NCI-H1930 (cell line): ENCODE data around the gene EHD4.

Source experiments
- DNase-seq, 2 experiments: peaks; one replicate each; lab custom pipeline; 2025; lab: John Stamatoyannopoulos, UW

EHD4 gene

DNA sequence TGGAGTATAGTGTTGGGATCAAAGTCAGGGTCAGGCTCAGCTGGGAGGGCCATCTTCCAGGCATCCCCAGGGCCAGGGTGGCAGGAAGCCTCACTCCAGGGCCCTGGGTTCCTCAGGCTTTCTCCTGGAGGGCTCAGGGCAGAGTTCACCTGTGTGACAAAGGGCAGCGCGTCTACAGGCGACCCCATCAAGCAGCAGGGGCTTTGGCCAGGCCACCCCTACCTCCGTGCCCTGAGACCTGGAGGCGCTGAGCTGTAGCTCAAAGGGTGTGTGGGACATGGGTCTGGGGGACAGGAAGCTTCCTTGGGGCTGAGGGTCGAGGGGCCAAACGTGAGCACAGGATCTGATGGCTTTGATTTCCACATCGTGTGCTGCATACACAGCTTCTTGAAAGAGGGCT lies 91.3 kb downstream of the EHD4 start:
- DNase-seq, result no peak

DNA sequence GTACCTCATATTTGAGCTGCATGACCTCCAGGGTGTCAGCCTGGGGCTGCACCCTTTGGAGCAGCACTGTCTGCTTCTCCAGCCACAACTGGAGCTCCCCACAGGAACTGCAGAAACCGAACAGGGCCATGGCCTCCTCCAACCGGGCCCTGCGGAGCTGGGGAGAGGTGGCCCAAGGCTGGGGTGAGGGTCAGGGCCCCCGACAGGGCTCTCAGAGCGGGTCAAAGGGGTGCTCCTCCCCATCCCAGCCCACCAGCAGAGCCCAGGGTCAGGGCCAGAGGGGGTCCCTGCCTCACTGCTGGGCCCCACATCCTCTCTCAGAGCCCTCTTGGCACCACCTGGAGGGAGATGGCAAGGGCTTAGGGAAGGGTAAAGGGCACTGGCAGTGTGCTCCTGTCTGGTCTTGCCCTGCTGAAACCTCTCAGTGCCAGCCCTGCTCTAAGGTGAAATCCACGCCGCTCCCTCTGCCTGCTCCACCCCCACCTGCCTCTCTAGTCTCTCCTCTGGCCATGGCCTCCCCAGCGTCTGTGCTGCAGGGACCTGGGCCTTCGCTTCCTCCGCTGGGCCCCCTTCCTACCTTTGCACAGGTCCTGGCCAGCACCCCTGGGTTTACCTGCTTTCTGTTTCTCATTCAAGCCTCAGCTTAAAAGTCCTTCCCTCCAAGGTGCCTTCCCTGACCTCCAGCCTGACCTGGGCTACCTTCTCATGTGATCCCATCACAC lies 92.0 kb downstream of the EHD4 start:
- no peak for DNase-seq

DNA sequence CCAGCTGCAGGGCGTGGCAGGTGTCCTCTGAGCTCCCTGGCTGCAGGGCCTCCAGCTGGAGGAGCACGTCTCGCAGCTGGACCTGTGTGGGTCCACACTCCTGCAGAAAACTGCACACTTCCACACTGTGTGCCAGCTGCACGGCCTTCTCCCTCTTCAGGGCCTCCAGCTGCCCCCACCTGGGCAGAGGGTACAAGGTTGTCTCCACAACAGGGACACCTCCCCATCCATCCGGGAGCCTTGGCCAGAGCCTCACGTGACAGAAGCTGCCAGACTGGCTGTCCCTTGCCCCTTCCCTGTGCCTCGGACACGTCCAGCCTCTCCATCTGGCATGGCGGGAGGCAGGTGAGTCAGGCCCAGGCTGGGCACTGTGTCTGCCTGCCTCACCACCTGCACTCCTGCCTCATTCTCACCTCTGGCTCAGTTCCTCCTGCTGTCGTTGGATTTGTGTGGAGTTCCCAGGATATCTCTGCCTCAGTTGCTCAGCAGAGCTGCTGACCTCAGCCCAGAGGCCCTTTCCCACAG lies 93.0 kb downstream of the EHD4 start:
- DNase-seq, result no peak

DNA sequence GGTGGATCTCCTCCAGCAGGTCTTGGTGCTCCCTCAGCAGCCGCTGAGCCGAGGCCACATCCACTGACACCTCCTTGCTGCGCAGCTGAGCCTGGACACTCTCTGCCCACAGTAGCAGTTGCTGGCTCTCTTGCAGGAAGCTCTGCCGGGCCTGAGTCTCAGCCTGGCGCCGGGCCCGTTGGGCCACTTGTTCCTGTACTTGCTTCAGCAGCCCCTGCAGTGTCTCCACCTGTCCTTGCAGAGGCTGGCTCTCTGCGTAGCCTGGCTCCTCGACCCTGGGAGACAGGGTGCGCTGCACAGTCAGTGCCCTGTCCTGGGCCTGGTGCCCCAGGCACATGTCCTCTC lies 94.0 kb downstream of the EHD4 start:
- DNase-seq, result no peak

DNA sequence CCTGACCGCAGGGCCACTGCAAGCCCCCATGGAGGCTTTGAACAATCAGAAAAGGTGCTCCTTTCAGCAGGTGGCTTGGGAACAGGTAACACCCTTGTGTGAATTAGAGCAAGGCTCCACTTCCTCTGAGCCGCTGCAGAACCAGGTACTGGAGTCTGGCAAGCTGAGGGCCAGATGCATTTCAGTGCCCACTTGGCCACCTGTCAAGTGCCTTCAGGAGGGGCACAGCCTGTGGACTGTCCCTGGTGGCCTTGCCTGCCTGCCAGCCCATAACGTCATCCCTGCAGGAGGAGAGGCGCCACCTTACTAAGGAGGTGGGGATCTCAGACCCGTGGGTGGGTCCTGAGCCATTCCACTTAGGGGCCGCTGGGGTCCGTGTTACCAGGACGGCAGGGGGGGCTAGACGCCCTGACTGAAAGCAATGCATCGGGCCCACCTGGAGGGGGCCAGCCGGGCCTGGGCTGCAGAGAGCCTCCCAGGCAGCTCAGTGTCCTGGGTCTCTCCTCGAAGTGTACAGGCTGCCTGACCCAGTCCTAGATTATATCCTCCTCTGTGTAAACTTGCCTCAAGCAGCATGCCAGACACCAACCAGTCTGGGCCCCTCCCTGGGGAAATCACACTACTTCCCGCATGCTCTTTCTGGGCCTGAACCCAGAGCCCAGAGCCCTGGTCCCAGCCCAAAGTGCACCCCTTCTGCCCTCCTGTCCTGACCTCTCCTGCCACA lies 94.6 kb downstream of the EHD4 start:
- DNase-seq, result no peak

DNA sequence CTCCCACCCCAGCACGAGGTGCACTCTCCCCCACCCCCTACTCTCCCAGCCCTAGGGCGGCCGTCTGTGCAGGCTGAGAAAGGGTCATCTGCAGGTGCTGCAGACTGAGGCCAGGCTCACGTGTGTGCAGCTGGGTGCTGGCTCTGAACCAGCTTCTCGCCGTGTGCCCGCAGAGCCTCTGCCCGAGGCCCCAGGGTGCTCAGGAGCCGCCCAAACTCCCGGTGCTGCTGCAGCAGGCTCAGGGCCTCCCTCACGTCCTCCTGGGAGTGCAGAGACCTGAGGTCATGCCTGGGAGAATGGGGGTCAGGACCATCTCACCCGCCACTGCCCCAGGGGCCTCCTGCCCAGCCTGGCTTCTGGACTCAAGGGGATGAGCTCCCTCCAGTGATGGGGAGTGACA lies 95.7 kb downstream of the EHD4 start:
- no peak for DNase-seq

DNA sequence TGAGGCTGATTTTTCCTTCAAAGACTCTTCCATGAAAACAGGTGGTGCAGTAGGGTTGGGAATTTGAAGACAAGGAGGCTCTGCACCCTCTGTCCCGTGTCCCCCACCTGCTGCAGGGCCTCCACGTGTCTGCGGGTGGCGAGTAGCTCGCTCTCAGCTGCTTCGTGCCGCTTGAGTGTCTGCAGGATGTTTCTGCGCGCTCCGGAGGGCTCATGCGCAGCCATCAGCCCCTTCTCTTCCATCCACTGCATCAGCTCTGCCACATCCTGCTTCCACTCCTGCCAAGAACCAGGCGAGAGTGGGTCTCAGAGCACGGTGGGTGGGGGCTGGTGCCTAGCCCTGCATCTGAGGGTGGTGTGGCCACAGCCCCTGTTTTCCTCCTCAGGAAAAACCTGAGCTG lies 96.3 kb downstream of the EHD4 start:
- DNase-seq, result no peak

DNA sequence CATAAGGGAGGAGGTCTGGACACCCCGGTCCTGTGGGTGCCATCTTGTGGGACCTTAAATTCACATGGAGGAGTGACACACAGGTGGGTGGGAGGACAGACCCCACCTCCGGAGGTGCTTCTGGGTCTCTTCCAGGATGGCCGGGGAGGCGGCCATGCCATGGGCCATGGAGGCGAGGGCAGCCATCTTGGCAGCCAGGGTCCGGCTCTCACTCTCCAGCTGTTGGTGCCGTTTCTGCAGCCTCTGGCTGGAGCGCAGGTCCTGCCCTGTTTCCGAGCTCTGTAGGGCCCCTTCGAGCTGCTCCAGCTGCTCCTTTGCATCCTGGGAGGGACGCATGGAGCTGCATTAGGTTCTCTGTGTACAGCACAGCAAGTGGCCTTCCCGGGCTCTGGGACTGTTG lies 97.6 kb downstream of the EHD4 start:
- DNase-seq, result no peak

DNA sequence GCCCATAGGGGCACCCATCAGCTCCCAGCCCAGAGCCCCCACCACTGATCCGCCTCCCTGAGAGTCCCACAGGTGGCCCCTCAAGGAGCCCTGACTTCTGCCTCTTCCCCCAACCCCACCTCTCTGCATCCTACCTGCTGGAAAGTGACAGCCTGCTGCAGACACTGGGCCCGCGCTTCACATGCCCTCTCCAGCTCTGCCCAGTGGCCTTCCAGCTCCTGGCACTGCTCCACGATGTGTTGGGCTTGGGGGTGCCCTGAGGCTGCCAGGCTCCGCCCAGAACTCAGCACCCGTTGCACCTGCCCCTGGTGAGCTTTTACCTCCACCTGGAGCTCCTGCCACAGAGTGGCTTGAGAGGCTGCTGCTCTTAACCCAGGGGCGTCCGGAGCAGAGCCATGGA lies 98.6 kb downstream of the EHD4 start:
- no peak for DNase-seq

DNA sequence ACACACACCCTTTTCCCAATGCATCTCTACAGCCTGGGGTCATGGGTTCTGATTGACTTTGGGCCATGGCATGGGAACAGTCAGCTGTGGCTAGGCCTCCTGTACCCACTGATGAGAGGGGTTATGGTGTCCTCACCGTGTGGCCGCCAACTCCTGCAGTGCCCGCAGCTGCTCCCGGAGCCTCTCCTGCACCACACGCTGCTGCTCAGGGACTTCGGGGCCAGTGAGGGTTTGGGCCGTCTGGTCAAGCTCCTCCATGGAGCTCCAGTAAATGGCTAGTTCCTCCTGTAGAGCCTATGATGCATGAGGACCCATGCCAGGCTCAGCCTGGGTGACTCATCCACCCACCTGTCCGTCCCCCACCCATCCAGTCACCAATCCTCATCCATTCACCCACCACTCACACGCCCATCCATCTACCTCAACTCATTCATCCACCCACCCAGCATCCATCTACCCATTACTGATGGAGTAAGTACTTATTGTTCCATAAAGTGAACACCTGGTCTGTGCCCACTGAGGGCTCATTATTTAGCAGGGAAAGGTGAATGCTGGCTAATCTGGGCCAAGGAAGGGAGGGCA lies 100.1 kb downstream of the EHD4 start:
- no peak for DNase-seq

DNA sequence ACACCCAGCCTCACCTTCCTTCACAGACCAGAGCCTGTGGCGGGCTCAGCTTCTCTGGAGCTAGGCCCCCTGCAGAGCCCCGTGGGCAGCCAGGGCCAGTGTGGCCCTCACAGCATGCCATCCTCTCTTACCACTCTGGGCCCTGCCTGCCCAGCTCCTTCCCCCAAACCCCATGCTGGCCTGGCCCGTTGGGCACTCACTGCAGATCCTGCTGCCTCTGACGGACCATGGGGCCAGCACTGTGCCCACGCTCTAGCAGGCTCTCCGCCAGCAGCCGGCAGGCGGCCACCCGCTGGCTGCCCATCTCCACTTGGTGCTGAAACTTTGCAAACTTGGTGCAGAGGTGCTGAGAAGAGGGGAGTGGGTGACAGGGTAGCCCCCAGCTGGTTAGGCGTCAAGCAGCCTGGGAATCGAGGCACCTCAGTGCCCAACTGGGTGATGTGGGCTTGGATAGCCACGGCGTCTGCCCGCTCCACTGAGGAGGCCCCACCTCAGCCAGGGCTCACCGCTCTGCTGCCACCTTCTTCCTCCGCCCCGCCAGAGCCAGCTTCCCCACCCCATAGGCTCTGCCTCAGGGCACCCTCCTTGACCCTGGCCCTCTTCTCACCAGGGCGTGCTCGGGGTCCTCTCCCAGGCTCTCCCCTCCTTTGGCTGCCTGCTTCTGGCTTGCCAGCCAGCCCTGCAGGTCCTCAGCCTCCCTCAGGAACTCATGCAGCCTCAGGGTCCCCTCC lies 101.0 kb downstream of the EHD4 start:
- DNase-seq, result no peak

DNA sequence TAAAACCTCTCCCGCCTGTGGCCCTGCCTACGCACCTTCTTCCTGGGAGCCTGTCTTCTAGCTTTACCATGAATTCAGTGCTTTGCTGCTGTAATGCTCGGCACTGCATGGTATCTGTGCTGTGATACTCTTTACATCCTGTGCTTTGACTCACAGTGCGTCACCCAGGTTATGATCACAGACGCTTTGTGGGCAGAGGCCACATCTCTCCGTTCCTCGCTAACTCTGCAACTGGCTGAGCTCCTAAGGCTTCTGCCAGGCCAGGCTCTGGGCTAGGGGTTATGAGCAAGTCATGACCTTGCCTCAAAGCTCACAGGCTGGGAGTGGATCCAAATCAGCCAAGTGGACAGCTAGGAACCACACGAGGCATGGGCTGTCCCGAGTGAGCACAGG lies 101.7 kb downstream of the EHD4 start:
- no peak for DNase-seq

DNA sequence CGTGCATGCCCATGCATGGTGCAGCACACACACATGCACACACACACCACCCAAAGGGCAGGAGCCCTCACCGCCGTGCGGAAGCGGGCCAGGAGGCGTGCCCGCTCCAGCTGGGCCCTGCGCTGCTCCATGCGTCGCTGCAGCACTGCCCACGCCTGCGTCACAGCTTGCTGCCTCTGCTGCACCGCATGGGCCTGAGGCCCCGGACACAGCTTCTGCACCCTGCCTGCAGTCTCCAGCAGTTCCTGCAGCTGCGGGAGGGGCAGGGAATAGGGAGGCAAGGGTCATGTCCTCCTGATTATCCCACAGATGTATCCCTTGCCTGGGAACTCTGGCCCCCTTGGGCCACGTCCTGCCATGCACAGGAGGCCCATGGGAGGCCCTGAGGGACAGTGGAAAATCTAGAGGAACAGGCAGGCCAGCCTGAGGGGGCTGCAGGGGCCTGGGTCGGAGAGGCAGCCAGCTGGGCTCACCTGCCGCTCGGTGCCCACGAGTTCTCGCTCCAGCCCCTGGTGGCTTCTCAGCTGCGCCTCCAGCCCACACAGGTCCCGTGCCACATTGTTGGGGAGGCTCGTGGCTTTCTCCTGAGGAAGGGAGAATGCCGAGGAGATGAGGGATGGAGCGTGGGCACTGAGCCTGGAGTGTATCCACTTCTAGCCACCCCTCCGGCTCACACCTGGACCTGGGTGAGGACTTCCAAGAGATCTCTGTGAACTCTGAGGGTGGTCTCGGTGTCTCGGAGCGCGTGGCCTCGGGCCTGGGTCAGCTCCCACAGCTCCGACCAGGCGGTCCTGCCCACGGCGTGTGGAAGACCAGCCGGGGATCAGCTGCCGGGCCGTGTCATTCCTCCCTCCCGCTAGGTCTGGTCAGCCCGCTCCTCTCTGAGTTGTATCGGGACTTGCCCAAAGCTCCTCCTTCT lies 102.3 kb downstream of the EHD4 start:
- DNase-seq, result no peak

DNA sequence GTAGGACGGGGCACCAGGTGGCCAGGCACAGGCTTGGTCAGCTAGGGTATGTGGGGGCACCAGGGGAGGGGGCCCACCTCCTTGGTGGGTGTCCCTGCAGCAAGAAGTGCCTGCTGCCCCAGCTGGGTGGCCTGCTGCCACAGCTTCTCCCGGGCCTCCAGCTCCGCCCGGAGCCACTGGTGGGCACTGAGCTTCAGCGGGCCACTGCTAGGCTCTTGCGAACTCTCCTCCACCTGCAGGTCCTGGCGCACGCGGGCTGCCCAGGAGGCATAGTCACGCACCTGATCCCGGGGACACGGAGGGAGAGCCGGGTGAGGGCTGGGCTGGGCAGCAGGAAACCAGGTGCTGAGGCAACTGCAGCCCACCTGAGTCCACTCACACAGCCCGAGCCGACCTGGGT lies 104.0 kb downstream of the EHD4 start:
- DNase-seq, result no peak

DNA sequence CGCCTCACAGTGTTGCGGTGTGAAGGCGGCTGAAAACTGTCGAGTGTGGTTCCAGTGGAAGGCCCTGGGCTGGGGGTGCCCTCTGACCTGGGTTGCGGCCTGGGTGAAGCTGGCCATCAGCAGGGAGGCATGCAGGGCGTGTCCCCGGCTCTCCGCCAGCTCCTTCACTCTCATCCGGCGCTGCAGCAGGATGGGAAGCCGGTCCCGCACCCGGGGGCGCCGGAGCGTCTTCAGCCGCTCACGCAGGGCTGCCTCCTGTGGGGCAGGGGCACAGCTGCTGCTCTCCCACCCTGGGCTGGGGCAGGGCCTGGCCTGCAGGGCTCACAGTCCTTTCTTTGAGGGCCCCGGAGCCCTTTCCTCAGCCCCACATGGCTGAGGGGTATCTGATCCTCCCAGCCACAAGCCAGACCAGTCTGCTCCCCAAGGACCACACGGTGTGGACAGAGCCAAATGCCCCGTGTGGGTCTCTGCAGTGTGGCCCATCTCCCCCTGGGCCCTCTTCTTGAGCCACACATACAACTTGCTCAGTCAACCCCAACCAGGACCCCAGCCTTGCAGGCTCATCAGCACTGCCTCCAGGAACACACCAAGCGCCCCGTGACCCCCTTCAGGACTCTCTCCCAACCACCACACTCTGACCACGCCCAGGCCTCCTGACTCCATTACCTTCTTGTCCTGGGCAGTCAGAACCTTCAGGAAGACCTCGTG lies 105.3 kb downstream of the EHD4 start:
- no peak for DNase-seq

DNA sequence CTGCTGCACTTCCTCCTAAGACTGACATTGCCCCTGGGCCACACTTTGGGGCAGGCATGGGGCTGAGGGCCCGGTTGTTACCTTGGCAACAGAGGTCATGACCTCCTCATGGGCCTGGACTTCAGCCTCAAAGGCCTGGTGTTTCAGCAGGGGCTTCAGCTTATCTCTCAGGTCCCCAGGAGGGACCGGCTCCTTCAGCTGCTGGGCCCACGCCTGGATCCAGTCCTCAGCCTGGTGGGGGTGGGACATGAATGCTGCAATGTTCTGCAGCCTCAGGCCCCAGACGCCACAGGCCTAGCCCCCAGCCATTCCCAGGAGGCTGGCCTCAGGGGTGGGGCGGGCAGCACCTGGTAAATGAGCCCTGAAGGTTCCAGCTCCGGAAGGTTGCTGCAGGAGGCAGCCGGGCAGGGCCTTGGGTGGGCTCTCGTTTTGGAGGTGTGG lies 106.1 kb downstream of the EHD4 start:
- DNase-seq, result no peak

DNA sequence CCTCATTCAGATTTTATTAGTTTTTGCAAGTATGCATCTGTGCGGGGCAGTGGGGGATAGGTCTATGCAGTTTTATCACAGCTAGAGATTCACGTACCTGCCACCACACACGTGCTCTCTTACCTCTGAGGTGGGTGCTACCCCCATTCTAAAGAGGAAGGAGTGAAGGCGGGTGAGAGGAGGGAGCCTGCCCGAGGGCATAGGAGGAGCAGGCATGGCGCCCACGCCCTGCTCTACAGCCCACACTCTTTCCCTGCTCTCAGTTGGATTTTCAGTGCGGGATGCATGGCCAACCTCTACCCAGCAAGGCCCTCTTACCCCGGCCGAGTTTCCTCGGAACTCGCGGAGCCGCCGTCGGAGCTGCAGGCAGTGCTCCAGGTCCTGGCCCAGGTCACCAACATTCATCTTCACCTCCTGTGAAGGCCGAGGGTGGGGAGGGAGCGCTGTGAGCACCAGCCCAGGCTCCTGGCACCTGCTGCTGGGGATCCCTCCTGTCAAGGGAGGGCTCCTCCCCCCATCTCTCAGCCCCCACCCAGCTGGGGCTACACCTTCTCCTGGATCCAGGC lies 106.8 kb downstream of the EHD4 start:
- no peak for DNase-seq

DNA sequence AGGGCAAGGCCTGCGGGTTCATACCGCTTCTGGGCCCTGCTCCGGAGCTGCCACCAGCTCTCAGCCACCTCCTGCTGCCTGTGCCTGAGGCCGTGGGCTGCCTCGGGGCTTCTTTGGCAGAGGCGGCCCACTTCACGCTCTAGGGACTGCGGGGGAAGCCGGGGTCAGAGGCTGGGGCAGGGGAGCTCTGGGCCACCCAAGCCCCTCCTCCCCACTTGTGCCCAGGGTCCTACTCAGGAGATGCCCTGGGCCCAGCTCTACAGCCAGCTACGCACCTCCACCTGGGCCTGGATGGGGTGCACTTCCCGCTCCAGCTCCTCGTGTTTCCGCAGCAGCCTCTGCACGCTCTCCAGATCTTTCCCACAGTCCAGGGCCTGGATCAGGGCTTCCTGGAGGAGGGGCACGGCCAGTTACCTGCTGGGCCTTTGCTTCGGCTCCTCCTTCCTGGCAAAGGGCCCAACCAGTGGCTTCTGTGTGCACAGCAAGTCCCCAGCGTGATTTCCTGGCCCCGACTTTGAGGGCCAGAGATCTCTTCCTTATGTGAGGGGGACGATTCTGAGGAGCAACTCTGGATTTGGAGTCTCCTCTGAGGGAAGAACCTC lies 109.7 kb downstream of the EHD4 start:
- no peak for DNase-seq

DNA sequence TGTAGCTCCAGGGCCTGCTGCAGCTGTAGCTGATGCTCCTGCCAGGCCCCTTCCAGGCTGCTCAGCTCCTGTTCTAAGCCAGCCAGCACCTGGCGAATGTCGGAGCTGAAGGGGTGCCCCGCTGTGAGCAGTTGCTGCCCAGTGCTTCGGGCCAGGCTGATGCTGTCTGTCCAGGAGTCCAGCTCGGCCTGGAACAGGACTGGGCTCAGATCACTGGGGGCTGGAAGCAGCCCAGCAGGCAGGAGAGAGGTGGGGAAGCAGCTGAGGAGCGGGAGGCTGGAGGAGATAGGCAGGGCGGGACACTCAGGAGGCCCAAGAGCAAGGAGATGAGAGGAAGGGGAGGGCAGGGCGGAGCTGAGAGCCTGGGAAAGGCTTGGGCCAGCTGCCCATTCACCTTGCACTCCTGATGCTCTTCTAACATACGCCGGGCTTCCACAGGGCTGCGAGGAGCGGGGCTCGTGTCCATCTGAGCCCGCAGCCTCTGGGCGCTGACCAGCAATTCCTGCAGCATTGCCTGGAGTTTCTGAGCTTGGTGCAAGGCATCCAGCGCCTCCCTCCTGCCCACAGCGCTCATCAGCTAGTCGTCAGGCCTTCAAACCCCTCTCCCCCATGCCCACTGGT lies 110.5 kb downstream of the EHD4 start:
- no peak for DNase-seq
